ENCODE measurements around the gene FBXO7.

- TF ChIP-seq CTCF (IDR thresholded peaks at IDR 0.05) (no peak), POLR2A (IDR thresholded peaks at IDR 0.05) (no peak)
Observed at GRCh38 chr22:32499666-32500065, 25.1 kb downstream of the FBXO7 start.

All from adrenal gland (tissue), 5 donors.